ENCODE results near the gene SNTG2.

Gene SNTG2

DNA sequence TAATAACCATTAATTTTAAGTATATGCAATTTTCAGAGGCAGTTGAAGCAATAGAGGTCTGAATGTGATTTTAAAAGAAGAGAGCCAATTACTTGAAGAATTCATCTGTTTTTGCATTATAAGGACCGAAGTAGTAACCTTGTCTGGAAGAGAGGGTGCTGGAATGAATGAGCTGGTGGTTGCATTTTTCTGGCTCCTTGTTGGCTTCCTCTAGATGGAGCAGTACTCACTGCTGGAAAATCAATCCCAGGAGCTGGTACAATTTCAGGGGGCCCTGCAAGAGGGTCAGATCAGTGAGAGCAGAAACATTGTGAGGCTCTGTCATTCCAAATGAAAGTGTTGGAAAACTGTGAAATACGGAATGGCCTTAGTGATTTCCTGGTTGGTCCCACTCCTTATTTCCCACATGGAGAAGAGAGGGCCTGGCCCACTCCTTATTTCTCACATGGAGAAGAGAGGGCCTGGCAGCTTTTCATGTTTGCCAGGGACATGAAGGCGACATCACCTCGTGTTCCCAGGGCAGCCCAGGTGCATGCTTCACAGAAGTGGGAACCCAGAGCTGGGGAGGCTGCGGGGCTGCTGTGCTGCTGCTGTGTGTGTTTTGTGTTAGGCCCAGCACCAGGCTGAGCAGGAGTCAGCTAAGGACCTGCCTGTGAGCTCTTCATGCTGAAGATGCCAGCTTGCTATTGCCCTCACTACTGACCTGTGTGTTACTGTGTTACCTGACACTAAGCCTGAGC, 197.4 kb downstream of the SNTG2 start:
- TF ChIP-seq POLR2A (IDR thresholded peaks at IDR 0.05; ENCODE audit: low read depth, low read length) (no peak), TAF1 (IDR thresholded peaks at IDR 0.05; ENCODE audit: borderline replicate concordance, low read depth, low read length) (no peak), POLR2AphosphoS5 (IDR thresholded peaks at IDR 0.05; ENCODE audit: low read depth, low read length) (no peak)
- no peak for DNase-seq (ENCODE audit: insufficient read length)
- no peak for FAIRE-seq

- DNase-seq (ENCODE audit: insufficient read length) (no peak), FAIRE-seq (no peak)
- TF ChIP-seq POLR2AphosphoS5 (IDR thresholded peaks at IDR 0.05; ENCODE audit: low read depth, low read length) (no peak), TAF1 (IDR thresholded peaks at IDR 0.05; ENCODE audit: borderline replicate concordance, low read depth, low read length) (no peak), POLR2A (IDR thresholded peaks at IDR 0.05; ENCODE audit: low read depth, low read length) (no peak)
These were observed 200.3 kb downstream of the SNTG2 start for GRCh38 chr2:1150724-1151511.

GRCh38 chr2:1152375-1152774, 201.7 kb downstream of the SNTG2 start:
- TF ChIP-seq POLR2A (IDR thresholded peaks at IDR 0.05; ENCODE audit: low read depth, low read length) (no peak), POLR2AphosphoS5 (IDR thresholded peaks at IDR 0.05; ENCODE audit: low read depth, low read length) (no peak), TAF1 (IDR thresholded peaks at IDR 0.05; ENCODE audit: borderline replicate concordance, low read depth, low read length) (no peak)
- no peak for FAIRE-seq

DNA sequence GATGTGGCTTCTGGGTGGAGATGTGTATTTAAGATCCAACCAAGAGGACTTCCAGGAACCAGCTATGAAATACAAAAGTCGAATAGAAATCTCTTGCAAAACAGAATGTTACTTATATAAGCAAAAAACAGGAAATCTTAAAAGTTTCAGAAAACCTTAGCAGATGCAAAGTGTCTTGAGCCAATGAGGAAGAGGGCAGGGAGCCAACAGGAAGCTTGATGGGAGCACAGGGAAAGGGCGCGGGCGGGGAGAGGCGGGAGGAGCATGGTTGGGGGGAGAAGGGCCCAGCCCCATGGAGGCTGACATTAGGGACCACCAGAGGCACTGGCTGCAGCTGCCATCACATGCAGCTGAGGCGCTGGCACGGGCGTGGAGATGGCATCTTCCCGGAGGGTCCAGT, 203.3 kb downstream of the SNTG2 start:
- FAIRE-seq (no peak), DNase-seq (ENCODE audit: insufficient read length) (no peak)
- no peak for TF ChIP-seq POLR2AphosphoS5 (IDR thresholded peaks at IDR 0.05; ENCODE audit: low read depth, low read length)
- no peak for TF ChIP-seq POLR2A (IDR thresholded peaks at IDR 0.05; ENCODE audit: low read depth, low read length)
- no peak for TF ChIP-seq TAF1 (IDR thresholded peaks at IDR 0.05; ENCODE audit: borderline replicate concordance, low read depth, low read length)

More at GRCh38 chr2:1152375-1152774, 201.7 kb downstream of the SNTG2 start:
- no peak for DNase-seq (ENCODE audit: insufficient read length)

DNA sequence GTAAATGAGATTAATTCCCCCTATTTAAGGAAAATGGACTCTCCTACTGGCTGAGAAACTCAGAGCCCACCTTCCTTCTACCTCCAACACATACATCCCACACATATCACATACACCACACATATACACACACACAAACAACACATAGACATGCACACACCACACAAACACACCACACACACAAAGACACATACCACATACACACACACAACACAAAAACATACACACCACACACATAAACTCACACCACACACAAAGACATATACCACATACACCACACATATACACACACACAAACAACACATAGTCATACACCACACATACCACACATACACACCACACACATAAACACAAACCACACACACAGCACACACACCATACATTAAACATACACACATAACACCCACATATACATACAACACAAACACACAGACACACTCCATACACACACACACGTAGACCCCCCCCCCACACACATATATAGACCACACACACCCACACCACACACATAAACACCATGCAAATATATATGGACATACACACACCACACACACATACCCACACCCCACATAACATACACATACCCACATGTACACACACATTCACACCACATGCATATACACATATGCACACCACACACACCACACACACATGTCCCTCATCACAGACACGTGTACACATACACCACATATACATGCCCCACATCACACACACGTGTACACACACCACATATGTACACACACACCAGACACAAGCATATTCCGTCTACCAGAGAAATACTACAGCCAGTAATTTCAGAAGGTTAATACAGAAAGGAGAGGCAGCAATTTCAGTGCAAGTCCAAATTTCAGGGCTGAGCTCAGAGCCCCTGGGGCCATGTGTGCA, 204.3 kb downstream of the SNTG2 start:
- no peak for TF ChIP-seq POLR2AphosphoS5 (IDR thresholded peaks at IDR 0.05; ENCODE audit: low read depth, low read length)
- TF ChIP-seq TAF1 (IDR thresholded peaks at IDR 0.05; ENCODE audit: borderline replicate concordance, low read depth, low read length) = no peak
- no peak for TF ChIP-seq POLR2A (IDR thresholded peaks at IDR 0.05; ENCODE audit: low read depth, low read length)
- FAIRE-seq = no peak
- no peak for DNase-seq (ENCODE audit: insufficient read length)

- DNase-seq (ENCODE audit: insufficient read length) = no peak
- TF ChIP-seq POLR2AphosphoS5 (IDR thresholded peaks at IDR 0.05; ENCODE audit: low read depth, low read length) (no peak), POLR2A (IDR thresholded peaks at IDR 0.05; ENCODE audit: low read depth, low read length) (no peak), TAF1 (IDR thresholded peaks at IDR 0.05; ENCODE audit: borderline replicate concordance, low read depth, low read length) (no peak)
- FAIRE-seq = no peak
These were observed 205.4 kb downstream of the SNTG2 start for GRCh38 chr2:1156059-1156458.

- DNase-seq (ENCODE audit: insufficient read length) = no peak
- no peak for FAIRE-seq
- TF ChIP-seq TAF1 (IDR thresholded peaks at IDR 0.05; ENCODE audit: borderline replicate concordance, low read depth, low read length) (no peak), POLR2AphosphoS5 (IDR thresholded peaks at IDR 0.05; ENCODE audit: low read depth, low read length) (no peak), POLR2A (IDR thresholded peaks at IDR 0.05; ENCODE audit: low read depth, low read length) (no peak)
These were observed 205.9 kb downstream of the SNTG2 start for GRCh38 chr2:1156531-1156930.

- TF ChIP-seq TAF1 (IDR thresholded peaks at IDR 0.05; ENCODE audit: borderline replicate concordance, low read depth, low read length) = no peak
- TF ChIP-seq POLR2A (IDR thresholded peaks at IDR 0.05; ENCODE audit: low read depth, low read length) = no peak
- no peak for TF ChIP-seq POLR2AphosphoS5 (IDR thresholded peaks at IDR 0.05; ENCODE audit: low read depth, low read length)
- DNase-seq (ENCODE audit: insufficient read length) = no peak
- FAIRE-seq = no peak
These were observed 206.5 kb downstream of the SNTG2 start for GRCh38 chr2:1157107-1157506.

DNA sequence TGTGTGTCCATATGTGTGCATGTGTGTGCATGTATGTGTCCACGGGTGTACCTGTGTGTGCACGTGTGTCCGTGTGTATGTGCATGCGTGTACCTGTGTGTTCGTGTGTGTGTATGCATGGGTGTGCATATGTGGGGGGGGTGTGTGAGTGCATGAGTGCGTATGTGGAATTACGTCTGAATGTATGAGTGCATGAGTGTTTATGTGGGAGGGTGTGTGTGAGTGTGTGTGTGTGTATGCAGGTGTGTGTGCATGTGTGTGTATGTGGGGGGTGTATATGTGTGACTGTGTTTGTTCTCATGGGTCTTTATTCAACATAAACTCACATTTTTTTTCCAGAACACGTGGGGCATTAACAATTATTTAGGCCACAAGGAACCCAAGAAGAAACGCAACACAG, 208.4 kb downstream of the SNTG2 start:
- TF ChIP-seq POLR2A (IDR thresholded peaks at IDR 0.05; ENCODE audit: low read depth, low read length) (no peak), TAF1 (IDR thresholded peaks at IDR 0.05; ENCODE audit: borderline replicate concordance, low read depth, low read length) (no peak), POLR2AphosphoS5 (IDR thresholded peaks at IDR 0.05; ENCODE audit: low read depth, low read length) (no peak)
- no peak for FAIRE-seq

GRCh38 chr2:1162246-1162645, 211.6 kb downstream of the SNTG2 start:
- TF ChIP-seq POLR2AphosphoS5 (IDR thresholded peaks at IDR 0.05; ENCODE audit: low read depth, low read length) = no peak
- no peak for TF ChIP-seq TAF1 (IDR thresholded peaks at IDR 0.05; ENCODE audit: borderline replicate concordance, low read depth, low read length)
- TF ChIP-seq POLR2A (IDR thresholded peaks at IDR 0.05; ENCODE audit: low read depth, low read length) = no peak
- DNase-seq (ENCODE audit: insufficient read length) = no peak
- no peak for FAIRE-seq

More for the DNA sequence above, 208.4 kb downstream of the SNTG2 start:
- DNase-seq (ENCODE audit: insufficient read length) = no peak
